ENCODE results near the gene PHLPP1.

Gene PHLPP1

DNA sequence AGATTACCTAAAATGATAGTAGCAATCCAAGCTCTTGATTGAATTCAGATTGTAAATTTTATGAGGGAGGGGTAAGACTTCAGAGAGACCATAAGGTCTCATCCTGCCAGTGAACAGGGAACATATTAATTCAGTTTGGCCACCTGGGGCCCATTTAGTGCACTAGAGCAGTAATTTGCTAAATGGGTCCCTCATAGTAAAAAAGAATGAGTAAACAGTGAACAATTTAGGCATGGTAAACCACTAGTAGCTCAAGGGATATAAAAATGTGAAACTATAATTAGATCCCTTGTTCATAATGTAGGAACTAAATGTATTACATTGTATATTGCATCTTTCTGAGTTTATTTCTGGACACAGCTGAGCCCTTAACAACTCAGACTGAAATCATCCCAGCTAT, 4.9 kb upstream of the PHLPP1 start:
- no peak overlapping the region for H3K27ac Mint-ChIP-seq
- no peak for DNase-seq
- TF ChIP-seq, protein P1, sequence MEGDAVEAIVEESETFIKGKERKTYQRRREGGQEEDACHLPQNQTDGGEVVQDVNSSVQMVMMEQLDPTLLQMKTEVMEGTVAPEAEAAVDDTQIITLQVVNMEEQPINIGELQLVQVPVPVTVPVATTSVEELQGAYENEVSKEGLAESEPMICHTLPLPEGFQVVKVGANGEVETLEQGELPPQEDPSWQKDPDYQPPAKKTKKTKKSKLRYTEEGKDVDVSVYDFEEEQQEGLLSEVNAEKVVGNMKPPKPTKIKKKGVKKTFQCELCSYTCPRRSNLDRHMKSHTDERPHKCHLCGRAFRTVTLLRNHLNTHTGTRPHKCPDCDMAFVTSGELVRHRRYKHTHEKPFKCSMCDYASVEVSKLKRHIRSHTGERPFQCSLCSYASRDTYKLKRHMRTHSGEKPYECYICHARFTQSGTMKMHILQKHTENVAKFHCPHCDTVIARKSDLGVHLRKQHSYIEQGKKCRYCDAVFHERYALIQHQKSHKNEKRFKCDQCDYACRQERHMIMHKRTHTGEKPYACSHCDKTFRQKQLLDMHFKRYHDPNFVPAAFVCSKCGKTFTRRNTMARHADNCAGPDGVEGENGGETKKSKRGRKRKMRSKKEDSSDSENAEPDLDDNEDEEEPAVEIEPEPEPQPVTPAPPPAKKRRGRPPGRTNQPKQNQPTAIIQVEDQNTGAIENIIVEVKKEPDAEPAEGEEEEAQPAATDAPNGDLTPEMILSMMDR (IDR thresholded peaks at IDR 0.05), result no peak
- H3K9me3 Mint-ChIP-seq, result no peaks in the 10 kb centered on the region
- H3K4me3 Mint-ChIP-seq, result no peak overlapping the region
- H3K4me1 Mint-ChIP-seq, result peaks cover 29% of the 10 kb centered on the region
- H3K27me3 Mint-ChIP-seq (ENCODE audit: low read depth, poor library complexity), result no peaks in the 10 kb centered on the region
- H3K36me3 Mint-ChIP-seq (ENCODE audit: low read depth), result no peaks in the 10 kb centered on the region

DNA sequence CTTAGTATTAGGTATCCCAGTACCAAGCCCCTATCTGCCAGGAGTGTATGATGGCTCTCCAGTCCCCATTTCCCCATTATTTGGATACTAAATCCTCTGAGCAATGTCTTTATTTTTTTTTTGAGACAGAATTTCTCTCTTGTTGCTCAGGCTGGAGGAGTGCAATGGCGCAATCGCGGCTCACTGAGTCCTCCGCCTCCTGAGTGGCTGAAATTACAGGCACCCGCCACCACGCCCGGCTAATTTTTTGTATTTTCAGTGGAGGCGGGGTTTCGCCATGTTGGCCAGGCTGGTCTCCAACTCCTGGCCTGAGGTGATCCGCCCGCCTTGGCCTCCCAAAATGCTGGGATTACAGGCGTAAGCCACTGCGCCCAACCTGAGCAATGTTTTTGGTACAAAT, 3.6 kb upstream of the PHLPP1 start:
- Mint-ChIP-seq H3K9me3 (no peaks in the 10 kb centered on the region), H3K4me1 (peaks cover 29% of the 10 kb centered on the region), H3K4me3 (no peak overlapping the region), H3K27ac (no peak overlapping the region), H3K27me3 (ENCODE audit: low read depth, poor library complexity) (no peaks in the 10 kb centered on the region), H3K36me3 (ENCODE audit: low read depth) (no peaks in the 10 kb centered on the region)
- no peak for DNase-seq
- TF ChIP-seq, protein P1 (IDR thresholded peaks at IDR 0.05), result no peak

DNA sequence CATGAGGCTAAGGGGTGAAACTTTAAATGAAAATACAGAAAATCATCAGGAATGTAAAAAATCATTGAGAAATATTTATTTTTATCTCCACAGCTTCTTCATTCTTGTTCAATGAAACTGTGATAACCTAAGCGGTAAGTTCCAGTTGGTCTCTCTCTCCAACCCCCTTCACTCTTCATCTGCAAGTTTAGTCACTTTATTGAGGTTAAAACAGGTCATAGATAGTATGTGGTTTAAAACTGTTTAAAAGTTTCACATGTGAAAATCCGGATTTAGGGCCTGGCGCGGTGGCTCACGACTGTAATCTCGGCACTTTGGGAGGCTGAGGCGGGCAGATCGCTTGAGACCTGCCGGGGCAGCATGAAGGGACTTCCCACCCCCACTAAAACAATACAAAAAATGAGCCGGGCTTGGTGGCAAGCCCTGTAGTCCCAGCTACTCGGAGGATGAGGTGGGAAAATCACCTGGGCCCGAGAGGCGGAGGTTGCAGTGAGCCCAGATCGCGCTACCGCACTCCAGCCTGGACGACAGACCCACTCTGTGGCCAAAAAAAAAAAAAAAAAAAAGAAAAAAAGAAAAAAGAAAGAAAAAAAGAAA, 1.6 kb upstream of the PHLPP1 start:
- Mint-ChIP-seq H3K4me3 (peak overlapping the region; percentile 87), H3K4me1 (peaks cover 46% of the 10 kb centered on the region), H3K9me3 (no peaks in the 10 kb centered on the region), H3K36me3 (ENCODE audit: low read depth) (no peaks in the 10 kb centered on the region), H3K27me3 (ENCODE audit: low read depth, poor library complexity) (peaks cover 2% of the 10 kb centered on the region), H3K27ac (peak overlapping the region; percentile 92)
- TF ChIP-seq, protein P1 (IDR thresholded peaks at IDR 0.05), result no peak
- DNase-seq, result no peak

DNA sequence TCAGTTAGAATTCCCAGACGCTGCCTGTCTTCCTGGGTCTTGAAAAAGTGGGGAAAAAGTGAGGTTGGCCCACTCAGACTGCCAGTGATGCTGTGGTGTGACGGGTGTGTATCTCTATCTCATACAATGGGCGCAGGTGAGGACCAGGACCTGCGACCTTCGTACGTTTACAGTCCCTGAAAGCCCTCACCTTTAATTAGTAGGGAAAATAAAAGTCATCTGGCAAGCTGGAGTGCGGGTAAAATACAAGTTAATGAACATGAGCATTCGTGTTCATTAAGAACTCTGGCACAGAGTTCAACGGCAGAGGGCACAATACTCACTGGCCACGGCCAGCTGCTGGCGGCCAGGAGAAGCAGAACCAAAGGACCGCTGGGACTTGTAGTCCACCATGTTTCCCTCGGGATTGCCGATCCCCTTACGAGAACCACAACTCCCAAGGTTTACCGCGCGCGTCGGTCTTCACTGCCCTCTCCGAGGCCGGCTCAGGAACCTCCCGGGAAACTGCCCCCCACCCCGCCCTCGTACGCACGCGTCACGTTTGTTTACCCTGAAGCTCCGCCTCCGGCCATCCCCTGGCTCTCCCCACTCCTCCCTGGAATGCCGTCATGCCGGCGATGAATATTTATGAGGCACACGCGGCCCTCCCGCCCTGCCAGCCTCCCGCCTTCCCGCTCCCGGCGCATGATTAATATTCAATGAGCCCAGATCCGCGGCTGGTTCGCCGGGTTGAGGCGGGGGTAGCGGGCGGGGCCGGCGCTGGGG, 488 bp upstream of the PHLPP1 start:
- H3K27me3 Mint-ChIP-seq (ENCODE audit: low read depth, poor library complexity), result peaks cover 2% of the 10 kb centered on the region
- H3K9me3 Mint-ChIP-seq, result no peaks in the 10 kb centered on the region
- no peaks in the 10 kb centered on the region for H3K36me3 Mint-ChIP-seq (ENCODE audit: low read depth)
- peak overlapping the region; percentile 87 for H3K4me3 Mint-ChIP-seq
- TF ChIP-seq, protein P1 (IDR thresholded peaks at IDR 0.05), result peak; percentile 55
- peaks cover 57% of the 10 kb centered on the region for H3K4me1 Mint-ChIP-seq
- DNase-seq, result peak; percentile 99
- H3K27ac Mint-ChIP-seq, result peak overlapping the region; percentile 98

DNA sequence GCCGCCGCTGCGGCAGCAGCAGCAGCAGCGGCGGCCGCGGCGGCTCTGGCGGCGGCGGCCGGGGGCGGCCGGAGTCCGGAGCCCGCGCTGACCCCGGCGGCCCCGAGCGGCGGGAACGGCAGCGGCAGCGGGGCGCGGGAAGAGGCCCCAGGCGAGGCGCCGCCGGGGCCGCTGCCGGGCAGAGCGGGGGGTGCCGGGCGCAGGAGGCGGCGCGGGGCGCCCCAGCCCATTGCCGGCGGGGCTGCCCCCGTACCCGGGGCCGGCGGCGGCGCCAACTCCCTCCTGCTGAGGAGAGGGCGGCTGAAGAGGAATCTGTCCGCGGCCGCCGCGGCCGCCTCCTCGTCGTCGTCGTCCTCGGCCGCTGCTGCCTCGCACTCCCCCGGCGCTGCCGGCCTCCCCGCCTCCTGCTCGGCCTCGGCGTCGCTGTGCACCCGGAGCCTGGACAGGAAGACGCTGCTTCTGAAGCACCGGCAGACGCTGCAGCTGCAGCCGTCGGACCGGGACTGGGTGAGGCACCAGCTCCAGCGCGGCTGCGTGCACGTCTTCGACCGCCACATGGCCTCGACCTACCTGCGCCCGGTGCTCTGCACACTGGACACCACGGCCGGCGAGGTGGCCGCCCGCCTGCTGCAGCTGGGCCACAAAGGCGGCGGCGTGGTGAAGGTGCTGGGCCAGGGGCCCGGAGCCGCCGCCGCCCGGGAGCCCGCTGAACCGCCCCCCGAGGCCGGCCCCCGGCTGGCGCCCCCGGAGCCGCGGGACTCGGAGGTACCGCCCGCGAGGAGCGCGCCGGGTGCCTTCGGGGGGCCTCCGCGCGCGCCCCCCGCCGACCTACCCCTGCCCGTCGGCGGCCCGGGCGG, 646 bp downstream of the PHLPP1 start:
- Mint-ChIP-seq H3K27ac (no peak overlapping the region), H3K4me1 (peaks cover 64% of the 10 kb centered on the region), H3K36me3 (ENCODE audit: low read depth) (no peaks in the 10 kb centered on the region), H3K9me3 (no peaks in the 10 kb centered on the region), H3K4me3 (peak overlapping the region; percentile 87), H3K27me3 (ENCODE audit: low read depth, poor library complexity) (peaks cover 2% of the 10 kb centered on the region)
- DNase-seq, result peak; percentile 60
- TF ChIP-seq, protein P1 (IDR thresholded peaks at IDR 0.05), result no peak

Data from nephron progenitor cell (in vitro differentiated cells).